Prostate gland (tissue), 2 donors: ENCODE results near the gene EXOC1L.

Experiments used
- POLR2A ChIP-seq: fragments of 450-650 bp; IDR thresholded peaks from one replicate; pipeline ENCODE4 v1.6.1; 2016; ENCODE audit warnings: antibody characterized with exemption, mild to moderate bottlenecking
- TF ChIP-seq, protein P1 (sequence below), 4 experiments: fragments of 200-600 bp in 2 of 4; fragments of 450-650 bp in 2 of 4; sonication (generic) in 2 of 4; IDR thresholded peaks; 1 replicate in 3 of 4; 2 replicates in 1 of 4; pipeline ENCODE4 v1.5.1; 2016 to 2019; ENCODE audit warnings: antibody characterized with exemption in 4 of 4, mild to moderate bottlenecking in 2 of 4, moderate library complexity in 2 of 4

DNA sequence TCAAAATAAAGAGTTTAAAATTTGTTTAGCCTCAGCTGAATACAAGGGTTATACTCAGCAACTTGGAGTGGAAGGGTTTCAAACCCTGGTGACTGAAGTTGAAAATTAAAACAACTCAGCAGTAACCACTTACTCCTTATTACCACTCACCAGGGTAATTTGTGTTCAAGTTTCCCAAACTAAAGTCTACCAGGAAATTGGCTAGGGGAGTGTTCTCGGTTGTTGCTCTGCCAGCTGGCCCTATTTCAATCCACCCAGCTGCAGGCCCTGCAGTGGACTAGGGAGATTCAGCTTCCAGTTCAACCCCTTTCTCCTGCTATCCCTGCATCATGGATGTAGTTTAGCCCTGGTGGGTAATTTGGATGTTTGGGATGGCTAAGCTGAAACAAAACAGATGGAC, 37.8 kb upstream of the EXOC1L start:
- no peak for TF ChIP-seq POLR2A
- TF ChIP-seq, protein P1, sequence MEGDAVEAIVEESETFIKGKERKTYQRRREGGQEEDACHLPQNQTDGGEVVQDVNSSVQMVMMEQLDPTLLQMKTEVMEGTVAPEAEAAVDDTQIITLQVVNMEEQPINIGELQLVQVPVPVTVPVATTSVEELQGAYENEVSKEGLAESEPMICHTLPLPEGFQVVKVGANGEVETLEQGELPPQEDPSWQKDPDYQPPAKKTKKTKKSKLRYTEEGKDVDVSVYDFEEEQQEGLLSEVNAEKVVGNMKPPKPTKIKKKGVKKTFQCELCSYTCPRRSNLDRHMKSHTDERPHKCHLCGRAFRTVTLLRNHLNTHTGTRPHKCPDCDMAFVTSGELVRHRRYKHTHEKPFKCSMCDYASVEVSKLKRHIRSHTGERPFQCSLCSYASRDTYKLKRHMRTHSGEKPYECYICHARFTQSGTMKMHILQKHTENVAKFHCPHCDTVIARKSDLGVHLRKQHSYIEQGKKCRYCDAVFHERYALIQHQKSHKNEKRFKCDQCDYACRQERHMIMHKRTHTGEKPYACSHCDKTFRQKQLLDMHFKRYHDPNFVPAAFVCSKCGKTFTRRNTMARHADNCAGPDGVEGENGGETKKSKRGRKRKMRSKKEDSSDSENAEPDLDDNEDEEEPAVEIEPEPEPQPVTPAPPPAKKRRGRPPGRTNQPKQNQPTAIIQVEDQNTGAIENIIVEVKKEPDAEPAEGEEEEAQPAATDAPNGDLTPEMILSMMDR (IDR thresholded peaks at IDR 0.05), result no peak
